GM18520 (cell line): ENCODE data around the gene METTL27.
A peak's percentile ranks its signal among the peaks of the same experiment; 100 is the strongest.
"Not testable (repeated sequence)": the region's sequence is repeated elsewhere in the genome, so short reads cannot be mapped to it uniquely, and the experiment has no call there.

Experiments used
- ATAC-seq: cut with Tn5 transposase; IDR thresholded peaks from one replicate; pipeline ENCODE4 v1.9.1; 2021; ENCODE audit not compliant: unreplicated experiment

Gene METTL27, protein sequence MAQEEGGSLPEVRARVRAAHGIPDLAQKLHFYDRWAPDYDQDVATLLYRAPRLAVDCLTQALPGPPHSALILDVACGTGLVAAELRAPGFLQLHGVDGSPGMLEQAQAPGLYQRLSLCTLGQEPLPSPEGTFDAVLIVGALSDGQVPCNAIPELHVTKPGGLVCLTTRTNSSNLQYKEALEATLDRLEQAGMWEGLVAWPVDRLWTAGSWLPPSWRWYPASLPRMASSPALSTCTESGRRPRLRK

DNA sequence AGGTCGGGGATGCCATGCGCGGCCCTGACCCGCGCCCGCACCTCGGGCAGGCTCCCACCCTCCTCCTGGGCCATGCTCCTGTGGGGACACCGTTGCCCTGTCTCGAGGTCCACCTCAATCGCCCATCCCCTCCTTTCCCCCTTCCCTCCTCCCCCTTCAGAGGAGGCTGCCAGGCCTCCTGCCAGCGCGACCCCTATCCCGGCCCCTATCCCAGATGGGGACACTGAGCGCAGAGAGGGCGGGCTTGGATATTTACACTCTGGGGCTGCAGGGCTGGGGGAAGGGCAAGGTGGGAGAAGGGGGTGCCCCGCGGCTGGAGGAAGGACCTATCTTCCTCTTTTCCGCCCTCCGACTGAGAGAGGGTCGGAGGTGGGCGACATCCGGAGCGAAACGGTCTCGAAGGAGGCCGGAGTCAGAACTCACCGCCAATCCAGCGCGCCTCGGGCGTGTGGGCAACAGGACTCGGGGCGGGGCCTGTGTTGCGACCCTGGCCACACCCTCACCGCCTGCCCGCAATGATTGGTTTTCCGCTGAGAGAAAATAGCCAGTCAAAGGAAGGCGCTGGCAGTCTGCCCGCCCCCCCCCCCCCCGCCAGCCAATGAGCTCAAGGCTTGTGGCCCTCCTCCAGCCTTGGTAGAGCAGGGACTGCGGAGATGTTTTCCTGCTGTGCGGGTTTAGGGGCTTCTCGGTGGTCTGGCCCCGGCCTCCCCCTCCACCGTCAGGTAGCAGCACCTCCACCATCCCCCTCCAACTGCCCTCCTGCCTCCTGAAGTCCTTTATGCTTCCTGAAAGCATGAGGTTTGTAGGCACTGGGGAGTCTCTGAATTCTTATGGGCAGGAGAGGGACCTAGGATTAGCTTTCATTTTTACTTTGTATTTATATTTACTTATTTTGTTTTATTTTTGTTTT lies at the start of gene METTL27:
Gene METTL27 (minus strand): TSS at position 450 of the 910 bp plus-strand sequence. CDS start 376 bp downstream, at position 74.
- ATAC-seq: peak; percentile 73

DNA sequence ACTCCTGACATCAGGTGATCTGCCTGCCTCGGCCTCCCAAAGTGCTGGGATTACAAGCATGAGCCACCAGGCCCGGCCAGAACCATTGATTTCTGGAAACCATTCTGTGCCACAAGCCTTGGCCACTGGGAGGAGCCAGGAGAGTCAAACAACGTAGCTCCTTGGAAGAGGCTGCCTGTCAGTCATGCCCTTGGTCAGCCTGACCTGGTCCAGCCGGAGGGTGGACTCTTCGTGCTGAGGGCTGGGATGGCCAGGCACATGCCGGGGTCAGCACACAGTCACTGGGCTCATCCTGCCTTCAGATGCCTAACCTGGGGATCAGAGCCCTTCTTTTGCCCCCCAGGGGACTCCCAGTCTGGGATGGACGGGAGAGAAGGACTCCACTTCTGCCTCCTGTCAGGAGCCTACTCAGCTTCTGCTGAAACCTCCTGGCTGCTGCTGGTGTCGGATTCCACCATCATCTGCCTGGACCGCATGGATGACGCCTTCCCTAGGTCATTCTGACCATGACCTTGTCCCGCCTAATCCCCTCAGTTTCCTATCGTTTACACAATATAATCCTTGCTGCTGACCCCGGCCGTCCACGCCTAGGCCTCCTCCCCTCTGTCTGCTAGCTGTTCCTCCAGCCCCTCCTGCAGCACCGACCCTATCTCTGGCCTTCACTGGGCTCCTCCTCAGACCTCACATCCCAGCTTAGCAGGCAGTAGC lies 49.0 kb upstream of the METTL27 start:
- no peak for ATAC-seq

- no peak for ATAC-seq
These were observed 48.3 kb upstream of the METTL27 start for GRCh38 chr7:73890555-73891147.

- no peak for ATAC-seq
These were observed 46.6 kb upstream of the METTL27 start for GRCh38 chr7:73888959-73889358.

- ATAC-seq: no peak
These were observed 45.4 kb upstream of the METTL27 start for GRCh38 chr7:73887762-73888161.

GRCh38 chr7:73885975-73886798 lies 43.9 kb upstream of the METTL27 start:
- no peak for ATAC-seq

DNA sequence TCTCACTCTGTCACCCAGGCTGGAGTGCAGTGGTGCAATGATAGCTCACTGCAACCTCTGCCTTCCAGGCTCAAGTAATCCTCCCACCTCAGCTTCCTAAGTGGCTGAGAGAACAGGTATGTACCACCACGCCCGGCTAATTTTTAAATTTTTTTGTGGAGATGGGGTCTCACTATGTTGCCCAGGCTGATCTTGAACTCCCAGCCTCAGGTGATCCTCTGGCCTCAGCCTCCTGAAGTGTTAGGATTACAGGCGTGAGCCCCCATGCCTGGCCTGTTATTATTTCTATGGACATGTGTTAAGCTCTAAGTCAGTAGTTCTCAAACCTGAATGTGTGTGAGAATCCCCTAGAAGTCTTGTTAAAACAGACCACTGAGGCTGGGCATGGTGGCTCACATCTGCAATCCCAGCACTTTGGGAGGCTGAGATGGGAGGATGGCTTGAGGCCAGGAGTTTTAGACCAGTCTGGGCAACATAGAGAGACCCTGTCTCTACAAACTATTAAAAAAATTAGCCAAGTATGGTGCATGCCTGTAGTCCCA lies 43.2 kb upstream of the METTL27 start:
- no peak for ATAC-seq

DNA sequence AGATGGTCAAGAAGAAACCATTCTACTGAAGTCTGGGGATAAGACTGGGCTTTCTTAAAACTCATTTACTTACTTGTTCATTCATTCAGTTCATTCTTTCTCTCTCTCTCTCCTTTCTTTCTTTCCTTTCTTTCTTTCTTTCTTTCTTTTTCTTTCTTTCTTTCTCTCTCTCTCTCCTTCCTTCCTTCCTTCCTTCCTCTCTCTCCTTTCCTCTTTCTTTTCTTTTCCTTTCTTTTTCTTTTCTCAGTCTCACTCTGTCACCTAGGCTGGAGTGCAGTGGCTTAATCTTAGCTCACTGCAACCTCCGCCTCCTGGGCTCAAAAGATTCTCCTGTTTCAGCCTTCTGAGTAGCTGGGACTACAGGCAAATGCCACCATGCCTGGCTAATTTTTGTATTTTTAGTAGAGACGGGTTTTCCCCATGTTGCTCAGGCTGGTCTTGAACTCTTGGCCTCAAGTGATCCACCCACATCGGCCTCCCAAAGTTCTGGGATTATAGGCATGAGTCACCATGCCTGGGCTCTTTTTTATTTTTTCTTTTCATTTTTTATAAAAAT lies 42.6 kb upstream of the METTL27 start:
- not testable (repeated sequence) for ATAC-seq

DNA sequence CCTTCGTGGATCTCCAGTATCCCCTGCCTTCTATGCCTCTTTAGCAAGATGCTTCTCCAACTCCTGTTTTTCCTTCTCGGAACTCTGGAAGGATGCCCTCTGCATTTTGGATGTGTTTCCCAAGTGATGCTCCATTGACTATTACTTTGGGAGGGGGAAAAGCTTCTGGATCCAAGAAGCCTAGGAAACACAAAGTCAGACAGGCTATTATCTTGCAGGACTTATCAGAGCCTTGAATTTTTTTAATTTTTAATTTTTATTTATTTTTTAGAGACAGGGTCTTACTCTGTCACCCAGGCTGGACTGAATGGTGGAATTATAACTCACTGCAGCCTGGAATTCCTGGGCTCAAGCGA lies 39.7 kb upstream of the METTL27 start:
- no peak for ATAC-seq

- no peak for ATAC-seq
These were observed 39.2 kb upstream of the METTL27 start for GRCh38 chr7:73881352-73882046.

- no peak for ATAC-seq
These were observed 38.5 kb upstream of the METTL27 start for GRCh38 chr7:73880755-73881328.

- ATAC-seq: no peak
These were observed 37.8 kb upstream of the METTL27 start for GRCh38 chr7:73879977-73880681.

DNA sequence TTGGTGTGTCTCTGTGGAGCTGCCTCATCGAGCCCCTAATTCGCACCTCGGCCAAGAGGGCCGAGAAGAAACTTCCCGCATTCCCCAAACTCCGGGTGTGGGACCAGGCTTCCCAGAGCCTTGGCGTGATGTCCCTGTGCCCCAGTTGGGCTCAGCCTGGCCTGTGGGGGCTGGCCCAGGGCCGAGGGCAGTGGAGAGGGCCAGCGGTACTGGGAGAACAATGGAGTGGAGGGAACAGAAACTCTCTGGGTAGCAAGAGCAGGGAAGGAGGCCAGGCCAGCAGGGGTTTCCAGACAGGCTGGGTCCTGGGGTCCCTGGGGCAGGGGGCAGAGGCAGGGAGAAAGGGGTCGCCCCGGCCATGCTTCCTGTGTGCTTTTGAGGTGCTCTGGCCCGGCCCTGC lies 34.7 kb upstream of the METTL27 start:
- ATAC-seq: no peak

- ATAC-seq: no peak
These were observed 34.0 kb upstream of the METTL27 start for GRCh38 chr7:73876361-73876760.

DNA sequence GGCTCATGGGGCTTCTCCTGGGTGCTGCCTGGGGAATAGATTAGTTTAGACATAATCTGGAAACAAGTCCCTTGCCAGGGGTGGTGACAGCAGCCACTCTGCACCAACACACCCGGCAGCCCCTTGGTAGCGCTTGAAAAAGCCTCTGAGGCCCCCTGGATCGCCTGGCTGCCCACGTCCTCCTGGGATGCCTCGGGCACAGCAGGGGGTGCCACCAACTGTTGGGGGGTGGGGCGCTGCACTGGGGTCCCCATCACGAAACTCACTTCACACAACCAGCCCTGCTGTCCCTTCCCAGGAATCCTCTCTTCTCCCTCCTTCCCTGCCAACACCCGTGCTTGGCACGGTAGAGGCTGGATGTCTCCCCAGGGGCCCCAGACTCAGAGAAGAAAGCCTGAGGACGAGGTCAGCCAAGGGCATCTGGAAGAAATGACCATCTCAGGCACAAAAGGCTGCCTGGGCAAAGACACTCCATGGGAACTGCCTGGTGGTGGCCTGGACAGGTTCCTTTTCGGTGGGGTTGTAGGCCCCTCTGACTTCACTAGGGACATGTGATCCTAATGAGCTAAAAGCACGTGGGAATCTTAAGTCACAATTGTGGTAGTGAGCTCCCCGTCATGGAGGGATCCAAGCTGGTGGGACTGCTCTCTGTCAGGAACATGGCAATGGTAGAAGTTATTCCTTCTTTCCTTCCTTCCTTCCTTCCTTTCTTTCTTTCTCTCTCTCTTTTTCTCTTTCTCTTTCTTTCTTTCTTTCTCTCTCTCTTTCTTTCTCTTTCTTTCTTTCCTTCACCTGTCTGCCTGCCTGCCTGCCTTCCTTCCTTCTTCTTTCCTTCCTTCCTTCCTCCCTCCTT lies 30.0 kb upstream of the METTL27 start:
- no peak for ATAC-seq

GRCh38 chr7:73871163-73872011 lies 29.1 kb upstream of the METTL27 start:
- ATAC-seq: no peak
